ENCODE measurements around the gene RAB4B.

- TF ChIP-seq EZH2phosphoT487 (IDR thresholded peaks at IDR 0.05; ENCODE audit: borderline replicate concordance), result no peak
- no peak for TF ChIP-seq CTCF (conservative IDR thresholded peaks at IDR 0.05; ENCODE audit: low read length)
Measured at GRCh38 chr19:40791349-40791748, 13.3 kb downstream of the RAB4B start.

Measured in Loucy (cell line).